HepG2 (cell line): ENCODE results near the gene BAG5. TPM values are rescaled to one million over a fixed set of nuclear protein-coding genes. Genes with fewer than 3 reads are reported as not detected.
A peak's percentile ranks its signal among the peaks of the same experiment; 100 is the strongest.

Experiments used
- ARNTL ChIP-seq: sonication (generic); formaldehyde crosslinking; IDR thresholded peaks from 2 replicates; pipeline ENCODE4 v1.4.0; 2020; ENCODE audit warnings: mild to moderate bottlenecking, missing genetic modification reagents
- CREB3 ChIP-seq: sonication (generic); formaldehyde crosslinking; IDR thresholded peaks from 2 replicates; pipeline ENCODE4 v1.5.0; 2020; ENCODE audit warnings: missing genetic modification reagents
- EHMT2 ChIP-seq: fragments of 200-600 bp; sonication (generic); IDR thresholded peaks from 2 replicates; pipeline ENCODE4 v1.7.0; 2017; ENCODE audit warnings: antibody characterized with exemption, low read depth, low read length, borderline replicate concordance
- ETS1 ChIP-seq: sonication (generic); formaldehyde crosslinking; IDR thresholded peaks from 2 replicates; pipeline ENCODE4 v1.4.0; 2020; ENCODE audit warnings: missing genetic modification reagents
- GMEB2 ChIP-seq: IDR thresholded peaks from 2 replicates; pipeline ENCODE4 v1.6.1; 2016; ENCODE audit warnings: missing biosample characterization, missing genetic modification reagents, low read depth
- HDAC6 ChIP-seq: fragments of 200-600 bp; sonication (generic); IDR thresholded peaks from 2 replicates; pipeline ENCODE4 v1.7.0; 2017; ENCODE audit warnings: mild to moderate bottlenecking, antibody characterized with exemption, low read length, low read depth
- MBD4 ChIP-seq: IDR thresholded peaks from 2 replicates; pipeline ENCODE4 v1.6.1; 2012; ENCODE audit warnings: low read length, inconsistent platforms, borderline replicate concordance
- MED1 ChIP-seq: sonication (generic); formaldehyde crosslinking; IDR thresholded peaks from 2 replicates; pipeline ENCODE4 v1.4.0; 2020; ENCODE audit warnings: missing genetic modification reagents
- MTA1 ChIP-seq: sonication (generic); formaldehyde crosslinking; IDR thresholded peaks from 2 replicates; pipeline ENCODE4 v1.4.0; 2020; ENCODE audit warnings: missing genetic modification reagents, mild to moderate bottlenecking, borderline replicate concordance
- MYC ChIP-seq: sonication (generic); formaldehyde crosslinking; IDR thresholded peaks from 2 replicates; pipeline ENCODE4 v1.9.0; 2021; ENCODE audit warnings: missing genetic modification reagents, borderline replicate concordance
- PCBP1 ChIP-seq: fragments of 200-400 bp; formaldehyde crosslinking; IDR thresholded peaks from 2 replicates; pipeline ENCODE4 v1.6.1; 2017; ENCODE audit warnings: mild to moderate bottlenecking, low read depth, low read length, borderline replicate concordance
- PHF20 ChIP-seq: sonication (generic); formaldehyde crosslinking; IDR thresholded peaks from 2 replicates; pipeline ENCODE4 v1.5.0; 2020; ENCODE audit warnings: mild to moderate bottlenecking, missing genetic modification reagents
- POLR2A ChIP-seq, 2 experiments: IDR thresholded peaks; 2 replicates each; pipeline ENCODE4 v1.6.1; 2011; ENCODE audit warnings: low read depth in 2 of 2, low read length in 2 of 2, mild to moderate bottlenecking in 1 of 2, moderate library complexity in 1 of 2; ENCODE audit not compliant: insufficient read depth in 1 of 2
- RBFOX2 ChIP-seq: fragments of 200-400 bp; formaldehyde crosslinking; IDR thresholded peaks from 2 replicates; pipeline ENCODE4 v1.6.1; 2017; ENCODE audit warnings: low read depth, mild to moderate bottlenecking, low read length
- SP4 ChIP-seq: sonication (generic); formaldehyde crosslinking; IDR thresholded peaks from 2 replicates; pipeline ENCODE4 v1.8.1; 2023; ENCODE audit warnings: mild to moderate bottlenecking, missing genetic modification reagents
- TAF1 ChIP-seq: sonication (generic); formaldehyde crosslinking; IDR thresholded peaks from 2 replicates; pipeline ENCODE4 v1.4.0; 2020; ENCODE audit warnings: missing genetic modification reagents
- ZBTB7A ChIP-seq: sonication (generic); formaldehyde crosslinking; IDR thresholded peaks from 2 replicates; pipeline ENCODE4 v1.8.0; 2022; ENCODE audit warnings: mild to moderate bottlenecking, missing genetic modification reagents
- ZNF567 ChIP-seq: sonication (generic); formaldehyde crosslinking; IDR thresholded peaks from 2 replicates; pipeline ENCODE4 v1.8.1; 2023; ENCODE audit warnings: mild to moderate bottlenecking, missing genetic modification reagents, borderline replicate concordance
- ZNF670 ChIP-seq: sonication (generic); formaldehyde crosslinking; IDR thresholded peaks from 2 replicates; pipeline ENCODE4 v1.8.0; 2022; ENCODE audit warnings: mild to moderate bottlenecking, missing genetic modification reagents, borderline replicate concordance
- ZNF691 ChIP-seq: sonication (generic); formaldehyde crosslinking; IDR thresholded peaks from 2 replicates; pipeline ENCODE4 v1.4.0; 2020; ENCODE audit warnings: missing genetic modification reagents, low read depth, mild to moderate bottlenecking, borderline replicate concordance
- ZNF773 ChIP-seq: sonication (generic); formaldehyde crosslinking; IDR thresholded peaks from 2 replicates; pipeline ENCODE4 v1.4.0; 2020; ENCODE audit warnings: missing genetic modification reagents, borderline replicate concordance
- polyA plus RNA-seq, 8 experiments: library from polyadenylated mRNA; depleted of rRNA in 3 of 8; stranded (reverse) in 7 of 8; unstranded in 1 of 8; fragments of >200 nt; fragmentation: Illumina TruSeq in 4 of 8; extraction: Trizol in 4 of 8; gene quantifications; 2 replicates each; pipeline versions ENCODE4 v1.2.1 to v1.2.3, GENCODE V29; 2011 to 2016; ENCODE audit warnings: low read depth in 4 of 8, missing spikeins in 1 of 8, mixed read lengths in 1 of 8; ENCODE audit not compliant: insufficient read depth in 1 of 8
- total RNA-seq, 5 experiments: library from RNA; depleted of rRNA; stranded (reverse); fragments of >200 nt; fragmentation: Illumina TruSeq; extraction: Trizol; gene quantifications; 2 replicates each; pipeline ENCODE4 v1.2.3, GENCODE V29; 2016; ENCODE audit warnings: low read depth in 1 of 5
- TF ChIP-seq, protein P1 (sequence below): sonication (generic); formaldehyde crosslinking; conservative IDR thresholded peaks from 2 replicates; pipeline ENCODE4 v1.4.0; 2020; ENCODE audit warnings: mild to moderate bottlenecking, missing genetic modification reagents, moderate library complexity

The BAG5 gene
- total and polyA plus RNA-seq, 2 of the 13 experiments (the other 11 are each of a cell fraction or from before 2014, with no cell fraction given): 3.5 to 21.0 TPM

- no peak for TF ChIP-seq ARNTL (CRISPR knock-in tag)
- no peak for TF ChIP-seq EHMT2
- TF ChIP-seq HDAC6: no peak
- no peak for TF ChIP-seq ZNF567
- no peak for TF ChIP-seq MTA1 (CRISPR knock-in tag)
- TF ChIP-seq ZNF773 (CRISPR knock-in tag): no peak
- 0 out of 2 replicates have a peak, but pooled peaks have one; percentile 2 for TF ChIP-seq MYC
- TF ChIP-seq, protein P1, sequence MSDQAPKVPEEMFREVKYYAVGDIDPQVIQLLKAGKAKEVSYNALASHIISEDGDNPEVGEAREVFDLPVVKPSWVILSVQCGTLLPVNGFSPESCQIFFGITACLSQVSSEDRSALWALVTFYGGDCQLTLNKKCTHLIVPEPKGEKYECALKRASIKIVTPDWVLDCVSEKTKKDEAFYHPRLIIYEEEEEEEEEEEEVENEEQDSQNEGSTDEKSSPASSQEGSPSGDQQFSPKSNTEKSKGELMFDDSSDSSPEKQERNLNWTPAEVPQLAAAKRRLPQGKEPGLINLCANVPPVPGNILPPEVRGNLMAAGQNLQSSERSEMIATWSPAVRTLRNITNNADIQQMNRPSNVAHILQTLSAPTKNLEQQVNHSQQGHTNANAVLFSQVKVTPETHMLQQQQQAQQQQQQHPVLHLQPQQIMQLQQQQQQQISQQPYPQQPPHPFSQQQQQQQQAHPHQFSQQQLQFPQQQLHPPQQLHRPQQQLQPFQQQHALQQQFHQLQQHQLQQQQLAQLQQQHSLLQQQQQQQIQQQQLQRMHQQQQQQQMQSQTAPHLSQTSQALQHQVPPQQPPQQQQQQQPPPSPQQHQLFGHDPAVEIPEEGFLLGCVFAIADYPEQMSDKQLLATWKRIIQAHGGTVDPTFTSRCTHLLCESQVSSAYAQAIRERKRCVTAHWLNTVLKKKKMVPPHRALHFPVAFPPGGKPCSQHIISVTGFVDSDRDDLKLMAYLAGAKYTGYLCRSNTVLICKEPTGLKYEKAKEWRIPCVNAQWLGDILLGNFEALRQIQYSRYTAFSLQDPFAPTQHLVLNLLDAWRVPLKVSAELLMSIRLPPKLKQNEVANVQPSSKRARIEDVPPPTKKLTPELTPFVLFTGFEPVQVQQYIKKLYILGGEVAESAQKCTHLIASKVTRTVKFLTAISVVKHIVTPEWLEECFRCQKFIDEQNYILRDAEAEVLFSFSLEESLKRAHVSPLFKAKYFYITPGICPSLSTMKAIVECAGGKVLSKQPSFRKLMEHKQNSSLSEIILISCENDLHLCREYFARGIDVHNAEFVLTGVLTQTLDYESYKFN (CRISPR knock-in tag): no peak
- TF ChIP-seq TAF1 (CRISPR knock-in tag): peak; percentile 61; the same call in 1 of the 2 replicates
- no peak for TF ChIP-seq MBD4
- TF ChIP-seq POLR2A (IDR thresholded peaks at IDR 0.05; ENCODE audit: insufficient read depth in 1 of 2, low read depth in 2 of 2, low read length in 2 of 2): peak; percentile 67 to 82
- TF ChIP-seq ZNF670 (CRISPR knock-in tag): no peak
- TF ChIP-seq MED1: no peak
- no peak for TF ChIP-seq SP4
- no peak for TF ChIP-seq PHF20 (CRISPR knock-in tag)
- peak; percentile 47; the same call in 1 of the 2 replicates for TF ChIP-seq ZBTB7A
- TF ChIP-seq GMEB2 (CRISPR knock-in tag): no peak
- no peak for TF ChIP-seq ZNF691
- TF ChIP-seq RBFOX2: peak; percentile 77
- TF ChIP-seq CREB3: no peak
- TF ChIP-seq ETS1 (CRISPR knock-in tag): no peak
- TF ChIP-seq PCBP1: no peak
These were observed 39.5 kb downstream of the BAG5 start, which contains the start of gene CKB (continued) for GRCh38 chr14:103522649-103523574.
